Natural killer cell treated with Interleukin-12 subunit alpha and Interleukin-12 subunit beta and Interleukin-15 and Interleukin-18, amount 100 ng/mL, for 72 hours (primary cell): ENCODE results near the gene BMPR1B. TPM values are rescaled to one million over a fixed set of nuclear protein-coding genes. Genes with fewer than 3 reads are reported as not detected.

Experiments used
- ATAC-seq, 2 donors: fragments of 150-1000 bp; cut with Tn5 transposase in 1 of 2; sonication (Bioruptor Pico), chemical (Tn5 transposase) in 1 of 2; 2 replicates each; pipeline ENCODE4 v1.10.0; 2021
- DNase-seq: peaks from one replicate; pipeline ENCODE4 v3.0.0; 2022; ENCODE audit warnings: low spot score
- H3K27ac Mint-ChIP-seq, 2 donors: 1 replicate in 1 of 2; 2 replicates in 1 of 2; pipeline ENCODE4 v1.8.0; 2022; ENCODE audit warnings: mixed read lengths in 2 of 2, mild to moderate bottlenecking in 1 of 2, moderate library complexity in 1 of 2
- H3K27me3 Mint-ChIP-seq, 2 donors: 1 replicate in 1 of 2; 2 replicates in 1 of 2; pipeline ENCODE4 v1.8.0; 2022; ENCODE audit warnings: mixed read lengths in 2 of 2
- H3K36me3 Mint-ChIP-seq: one replicate; pipeline ENCODE4 v1.8.0; 2022; ENCODE audit warnings: mixed read lengths
- H3K4me1 Mint-ChIP-seq, 2 donors: 1 replicate in 1 of 2; 2 replicates in 1 of 2; pipeline ENCODE4 v1.8.0; 2022; ENCODE audit warnings: low read depth in 2 of 2, mixed read lengths in 2 of 2, mild to moderate bottlenecking in 1 of 2
- H3K4me3 Mint-ChIP-seq: one replicate; pipeline ENCODE4 v1.8.0; 2022; ENCODE audit warnings: mixed read lengths
- H3K9me3 Mint-ChIP-seq: 2 replicates; pipeline ENCODE4 v1.8.0; 2022; ENCODE audit warnings: mixed read lengths
- total RNA-seq, 2 donors: library from RNA; stranded (reverse); gene quantifications; one replicate each; pipeline ENCODE4 v1.2.3, GENCODE V29; 2022

BMPR1B gene
- not detected for total RNA-seq

GRCh38 chr4:94757192-94758140 lies at the start of gene BMPR1B:
Gene BMPR1B, plus strand, starts transcription at chr4:94757955. Its CDS starts 346,470 bp downstream, at chr4:95104425.
- no peaks in the 10 kb centered on the region for H3K9me3 Mint-ChIP-seq
- H3K27ac Mint-ChIP-seq = no peak within 1 kb of the TSS
- H3K36me3 Mint-ChIP-seq = peaks cover 17% of the 10 kb centered on the region
- ATAC-seq (peak in 1 of 2 donors; percentile 56), DNase-seq (no peak)
- H3K27me3 Mint-ChIP-seq = peaks cover 48 to 61% of the 10 kb centered on the region in 2 donors
- H3K4me3 Mint-ChIP-seq = peak within 1 kb of the TSS; percentile 53
- peaks cover 6 to 7% of the 10 kb centered on the region in 2 donors for H3K4me1 Mint-ChIP-seq

GRCh38 chr4:94711635-94712034 lies 46.1 kb upstream of the BMPR1B start:
- no peak overlapping the region for H3K27ac Mint-ChIP-seq
- H3K27me3 Mint-ChIP-seq = peaks cover 0 to 4% of the 10 kb centered on the region in 2 donors
- no peak overlapping the region for H3K4me3 Mint-ChIP-seq
- no peak for DNase-seq
- H3K4me1 Mint-ChIP-seq = no peaks in the 10 kb centered on the region
- H3K9me3 Mint-ChIP-seq = peaks cover 3% of the 10 kb centered on the region
- ATAC-seq = no peak
- H3K36me3 Mint-ChIP-seq = no peaks in the 10 kb centered on the region

- Mint-ChIP-seq H3K4me3 (no peak overlapping the region), H3K4me1 (no peaks in the 10 kb centered on the region), H3K27ac (no peak overlapping the region), H3K36me3 (no peaks in the 10 kb centered on the region), H3K27me3 (peaks cover 4 to 6% of the 10 kb centered on the region in 2 donors), H3K9me3 (no peaks in the 10 kb centered on the region)
- ATAC-seq (no peak), DNase-seq (no peak)
These were observed 43.2 kb upstream of the BMPR1B start for GRCh38 chr4:94714365-94715160.

GRCh38 chr4:94715726-94716125 lies 42.0 kb upstream of the BMPR1B start:
- no peaks in the 10 kb centered on the region for H3K4me1 Mint-ChIP-seq
- peaks cover 4 to 6% of the 10 kb centered on the region in 2 donors for H3K27me3 Mint-ChIP-seq
- no peak overlapping the region for H3K27ac Mint-ChIP-seq
- no peak overlapping the region for H3K4me3 Mint-ChIP-seq
- H3K36me3 Mint-ChIP-seq = no peaks in the 10 kb centered on the region
- ATAC-seq = no peak
- no peak for DNase-seq
- peaks cover 2% of the 10 kb centered on the region for H3K9me3 Mint-ChIP-seq

GRCh38 chr4:94721310-94721709 lies 36.4 kb upstream of the BMPR1B start:
- Mint-ChIP-seq H3K4me3 (no peak overlapping the region), H3K4me1 (peaks cover 2 to 9% of the 10 kb centered on the region in 2 donors), H3K27me3 (peaks cover 3 to 6% of the 10 kb centered on the region in 2 donors), H3K9me3 (peaks cover 2% of the 10 kb centered on the region), H3K36me3 (no peaks in the 10 kb centered on the region), H3K27ac (no peak overlapping the region)
- DNase-seq (no peak), ATAC-seq (no peak)

GRCh38 chr4:94722270-94722669 lies 35.5 kb upstream of the BMPR1B start:
- Mint-ChIP-seq H3K4me1 (peaks cover 2 to 9% of the 10 kb centered on the region in 2 donors), H3K9me3 (peaks cover 2% of the 10 kb centered on the region), H3K4me3 (no peak overlapping the region), H3K27me3 (peaks cover 3 to 13% of the 10 kb centered on the region in 2 donors), H3K36me3 (no peaks in the 10 kb centered on the region), H3K27ac (no peak overlapping the region)
- no peak for DNase-seq
- no peak for ATAC-seq

- Mint-ChIP-seq H3K27me3 (peaks cover 3 to 13% of the 10 kb centered on the region in 2 donors), H3K4me1 (peaks cover 2 to 9% of the 10 kb centered on the region in 2 donors), H3K9me3 (peaks cover 2% of the 10 kb centered on the region), H3K36me3 (no peaks in the 10 kb centered on the region), H3K27ac (no peak overlapping the region), H3K4me3 (no peak overlapping the region)
- ATAC-seq (no peak), DNase-seq (no peak)
These were observed 35.0 kb upstream of the BMPR1B start for GRCh38 chr4:94722748-94723147.

GRCh38 chr4:94724016-94724790 lies 33.6 kb upstream of the BMPR1B start:
- Mint-ChIP-seq H3K27ac (no peak overlapping the region), H3K4me1 (peaks cover 2 to 9% of the 10 kb centered on the region in 2 donors), H3K9me3 (peaks cover 2% of the 10 kb centered on the region), H3K36me3 (no peaks in the 10 kb centered on the region), H3K4me3 (no peak overlapping the region), H3K27me3 (peaks cover 5 to 7% of the 10 kb centered on the region in 2 donors)
- ATAC-seq = no peak
- no peak for DNase-seq

- Mint-ChIP-seq H3K36me3 (no peaks in the 10 kb centered on the region), H3K27ac (no peak overlapping the region)
- no peak for ATAC-seq
These were observed 31.1 kb upstream of the BMPR1B start for GRCh38 chr4:94726524-94727123.

GRCh38 chr4:94728056-94728766 lies 29.5 kb upstream of the BMPR1B start:
- DNase-seq (no peak), ATAC-seq (peak in 1 of 2 donors; percentile 43)
- Mint-ChIP-seq H3K4me3 (no peak overlapping the region), H3K9me3 (no peaks in the 10 kb centered on the region), H3K4me1 (peaks cover 0 to under 1% of the 10 kb centered on the region in 2 donors), H3K27me3 (peaks cover 5 to 7% of the 10 kb centered on the region in 2 donors), H3K27ac (no peak overlapping the region), H3K36me3 (no peaks in the 10 kb centered on the region)

More at GRCh38 chr4:94726524-94727123, 31.1 kb upstream of the BMPR1B start:
- DNase-seq = no peak
- H3K9me3 Mint-ChIP-seq = no peaks in the 10 kb centered on the region
- peaks cover 2 to 9% of the 10 kb centered on the region in 2 donors for H3K4me1 Mint-ChIP-seq
- no peak overlapping the region for H3K4me3 Mint-ChIP-seq
- peaks cover 5 to 7% of the 10 kb centered on the region in 2 donors for H3K27me3 Mint-ChIP-seq

- no peak overlapping the region for H3K27ac Mint-ChIP-seq
These were observed 25.4 kb upstream of the BMPR1B start for GRCh38 chr4:94732358-94732698.

GRCh38 chr4:94739741-94740140 lies 18.0 kb upstream of the BMPR1B start:
- Mint-ChIP-seq H3K27me3 (peaks cover under 1 to 12% of the 10 kb centered on the region in 2 donors), H3K9me3 (peaks cover 2% of the 10 kb centered on the region), H3K36me3 (no peaks in the 10 kb centered on the region), H3K4me3 (no peak overlapping the region), H3K27ac (no peak overlapping the region), H3K4me1 (no peaks in the 10 kb centered on the region)
- DNase-seq (no peak), ATAC-seq (no peak)

More at GRCh38 chr4:94732358-94732698, 25.4 kb upstream of the BMPR1B start:
- peak in 1 of 2 donors; percentile 11 for ATAC-seq
- Mint-ChIP-seq H3K4me3 (no peak overlapping the region), H3K27me3 (peaks cover 0 to 2% of the 10 kb centered on the region in 2 donors), H3K36me3 (no peaks in the 10 kb centered on the region), H3K9me3 (no peaks in the 10 kb centered on the region), H3K4me1 (no peaks in the 10 kb centered on the region)
- DNase-seq = no peak
